ENCODE measurements around the gene NVL.

The NVL gene

GRCh38 chr1:224298346-224299330 lies 31.3 kb downstream of the NVL start:
- DNase-seq (ENCODE audit: low read depth, low spot score): no peak
- H3K4me3 ChIP-seq (ENCODE audit: low read length): no peak overlapping the region

- DNase-seq (ENCODE audit: low read depth, low spot score): no peak
- H3K4me3 ChIP-seq (ENCODE audit: low read length): no peak overlapping the region
These were observed 35.2 kb downstream of the NVL start for GRCh38 chr1:224294775-224295174.

GRCh38 chr1:224292419-224292818 lies 37.6 kb downstream of the NVL start:
- H3K4me3 ChIP-seq (ENCODE audit: low read length): no peak overlapping the region
- no peak for DNase-seq (ENCODE audit: low read depth, low spot score)

- H3K4me3 ChIP-seq (ENCODE audit: low read length): no peak overlapping the region
- no peak for DNase-seq (ENCODE audit: low read depth, low spot score)
These were observed 40.6 kb downstream of the NVL start for GRCh38 chr1:224289396-224289795.

GRCh38 chr1:224287714-224288113 lies 42.3 kb downstream of the NVL start:
- H3K4me3 ChIP-seq (ENCODE audit: low read length): no peak overlapping the region

GRCh38 chr1:224282140-224282539 lies 47.8 kb downstream of the NVL start:
- DNase-seq (ENCODE audit: low read depth, low spot score): no peak
- no peak overlapping the region for H3K4me3 ChIP-seq (ENCODE audit: low read length)

More at GRCh38 chr1:224287714-224288113, 42.3 kb downstream of the NVL start:
- DNase-seq (ENCODE audit: low read depth, low spot score): no peak

GRCh38 chr1:224276771-224277487 lies 53.0 kb downstream of the NVL start:
- no peak for DNase-seq (ENCODE audit: low read depth, low spot score)
- H3K4me3 ChIP-seq (ENCODE audit: low read length): no peak overlapping the region

- no peak for DNase-seq (ENCODE audit: low read depth, low spot score)
These were observed 54.9 kb downstream of the NVL start for GRCh38 chr1:224274970-224275626.

GRCh38 chr1:224273641-224274040 lies 56.3 kb downstream of the NVL start:
- no peak for DNase-seq (ENCODE audit: low read depth, low spot score)

More at GRCh38 chr1:224274970-224275626, 54.9 kb downstream of the NVL start:
- no peak overlapping the region for H3K4me3 ChIP-seq (ENCODE audit: low read length)

GRCh38 chr1:224271106-224271505 lies 58.9 kb downstream of the NVL start:
- DNase-seq (ENCODE audit: low read depth, low spot score): no peak
- H3K4me3 ChIP-seq (ENCODE audit: low read length): no peak overlapping the region

More at GRCh38 chr1:224273641-224274040, 56.3 kb downstream of the NVL start:
- H3K4me3 ChIP-seq (ENCODE audit: low read length): no peak overlapping the region

- DNase-seq (ENCODE audit: low read depth, low spot score): no peak
- no peak overlapping the region for H3K4me3 ChIP-seq (ENCODE audit: low read length)
These were observed 62.0 kb downstream of the NVL start for GRCh38 chr1:224267925-224268324.

GRCh38 chr1:224266915-224267856 lies 62.8 kb downstream of the NVL start:
- no peak overlapping the region for H3K4me3 ChIP-seq (ENCODE audit: low read length)
- no peak for DNase-seq (ENCODE audit: low read depth, low spot score)

GRCh38 chr1:224266105-224266914 lies 63.7 kb downstream of the NVL start:
- no peak for DNase-seq (ENCODE audit: low read depth, low spot score)
- H3K4me3 ChIP-seq (ENCODE audit: low read length): no peak overlapping the region

- DNase-seq (ENCODE audit: low read depth, low spot score): no peak
- no peak overlapping the region for H3K4me3 ChIP-seq (ENCODE audit: low read length)
These were observed 65.7 kb downstream of the NVL start for GRCh38 chr1:224264321-224264720.

GRCh38 chr1:224262373-224263054 lies 67.5 kb downstream of the NVL start:
- no peak for DNase-seq (ENCODE audit: low read depth, low spot score)
- H3K4me3 ChIP-seq (ENCODE audit: low read length): no peak overlapping the region

- DNase-seq (ENCODE audit: low read depth, low spot score): no peak
- H3K4me3 ChIP-seq (ENCODE audit: low read length): no peak overlapping the region
These were observed 70.0 kb downstream of the NVL start for GRCh38 chr1:224259986-224260385.

- no peak for DNase-seq (ENCODE audit: low read depth, low spot score)
- H3K4me3 ChIP-seq (ENCODE audit: low read length): no peak overlapping the region
These were observed 71.6 kb downstream of the NVL start for GRCh38 chr1:224258351-224258750.
